Uterus (tissue), 2 donors: ENCODE data around the gene SPDEF.

Experiments used
- POLR2A ChIP-seq, 2 donors: fragments of 450-650 bp; IDR thresholded peaks; one replicate each; pipeline ENCODE4 v1.6.1; 2016; ENCODE audit warnings: antibody characterized with exemption in 2 of 2, mild to moderate bottlenecking in 1 of 2, moderate library complexity in 1 of 2
- TF ChIP-seq, protein P1 (sequence below), 4 experiments: fragments of 200-600 bp in 2 of 4; fragments of 450-650 bp in 2 of 4; sonication (generic) in 2 of 4; IDR thresholded peaks; one replicate each; pipeline ENCODE4 v1.5.1; 2016 to 2019; ENCODE audit warnings: antibody characterized with exemption in 4 of 4, mild to moderate bottlenecking in 2 of 4, moderate library complexity in 1 of 4

DNA sequence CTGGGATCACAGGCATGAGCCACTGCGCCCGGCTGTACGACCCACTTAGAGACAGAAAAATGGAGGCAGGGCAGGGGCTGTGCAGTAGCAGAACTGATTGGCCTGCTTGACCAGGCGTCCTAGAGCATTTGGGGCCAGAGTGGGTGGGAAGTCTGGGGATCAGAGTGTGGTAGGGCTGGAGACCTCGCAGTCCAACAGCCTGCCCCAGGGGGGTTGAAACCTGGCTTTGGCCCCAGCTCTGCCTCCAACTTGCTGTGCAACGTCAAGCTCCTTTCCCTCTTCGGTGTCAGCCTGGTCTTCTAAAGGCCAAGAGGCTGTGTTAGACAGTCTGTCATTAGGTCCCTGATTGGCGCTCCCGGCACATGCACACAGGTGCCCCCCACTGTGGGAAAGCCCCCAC lies 15.3 kb upstream of the SPDEF start:
- TF ChIP-seq, protein P1, sequence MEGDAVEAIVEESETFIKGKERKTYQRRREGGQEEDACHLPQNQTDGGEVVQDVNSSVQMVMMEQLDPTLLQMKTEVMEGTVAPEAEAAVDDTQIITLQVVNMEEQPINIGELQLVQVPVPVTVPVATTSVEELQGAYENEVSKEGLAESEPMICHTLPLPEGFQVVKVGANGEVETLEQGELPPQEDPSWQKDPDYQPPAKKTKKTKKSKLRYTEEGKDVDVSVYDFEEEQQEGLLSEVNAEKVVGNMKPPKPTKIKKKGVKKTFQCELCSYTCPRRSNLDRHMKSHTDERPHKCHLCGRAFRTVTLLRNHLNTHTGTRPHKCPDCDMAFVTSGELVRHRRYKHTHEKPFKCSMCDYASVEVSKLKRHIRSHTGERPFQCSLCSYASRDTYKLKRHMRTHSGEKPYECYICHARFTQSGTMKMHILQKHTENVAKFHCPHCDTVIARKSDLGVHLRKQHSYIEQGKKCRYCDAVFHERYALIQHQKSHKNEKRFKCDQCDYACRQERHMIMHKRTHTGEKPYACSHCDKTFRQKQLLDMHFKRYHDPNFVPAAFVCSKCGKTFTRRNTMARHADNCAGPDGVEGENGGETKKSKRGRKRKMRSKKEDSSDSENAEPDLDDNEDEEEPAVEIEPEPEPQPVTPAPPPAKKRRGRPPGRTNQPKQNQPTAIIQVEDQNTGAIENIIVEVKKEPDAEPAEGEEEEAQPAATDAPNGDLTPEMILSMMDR (IDR thresholded peaks at IDR 0.05) = no peak
- TF ChIP-seq POLR2A (IDR thresholded peaks at IDR 0.05) = no peak
